ENCODE results near the gene LDLRAD4.

The LDLRAD4 gene

DNA sequence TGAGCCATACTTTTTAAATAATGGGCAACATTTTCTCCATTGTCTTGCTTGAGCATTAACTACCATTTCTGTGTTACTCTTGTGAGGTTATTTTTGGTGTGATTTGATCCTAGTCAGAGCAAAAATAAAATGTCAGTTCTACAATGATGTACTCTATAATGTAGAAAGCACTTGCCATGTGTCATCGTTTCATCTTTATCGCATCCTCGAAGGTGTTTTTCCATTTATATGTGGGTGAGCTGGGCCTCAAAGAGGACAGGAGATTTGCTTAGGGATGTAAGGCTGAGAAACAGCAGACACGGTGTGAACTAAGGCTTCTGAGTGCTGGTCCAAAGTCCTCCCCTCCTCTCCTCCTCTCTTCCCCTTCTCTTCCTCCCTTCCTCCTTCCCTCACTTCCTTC, 308.0 kb downstream of the LDLRAD4 start:
- TF ChIP-seq TAF1 (IDR thresholded peaks at IDR 0.05; ENCODE audit: low read depth, low read length) (no peak), PAX5 (IDR thresholded peaks at IDR 0.05; ENCODE audit: insufficient read depth, low read length, severe bottlenecking) (no peak), POLR2A (IDR thresholded peaks at IDR 0.05; ENCODE audit: low read depth, low read length) (no peak), POLR2AphosphoS5 (IDR thresholded peaks at IDR 0.05; ENCODE audit: low read depth, low read length) (no peak), SPI1 (IDR thresholded peaks at IDR 0.05; ENCODE audit: low read depth, low read length) (no peak), POU2F2 (IDR thresholded peaks at IDR 0.05; ENCODE audit: low read depth, low read length) (no peak)
- DNase-seq (ENCODE audit: insufficient read length, low spot score) (no peak), FAIRE-seq (no peak)

DNA sequence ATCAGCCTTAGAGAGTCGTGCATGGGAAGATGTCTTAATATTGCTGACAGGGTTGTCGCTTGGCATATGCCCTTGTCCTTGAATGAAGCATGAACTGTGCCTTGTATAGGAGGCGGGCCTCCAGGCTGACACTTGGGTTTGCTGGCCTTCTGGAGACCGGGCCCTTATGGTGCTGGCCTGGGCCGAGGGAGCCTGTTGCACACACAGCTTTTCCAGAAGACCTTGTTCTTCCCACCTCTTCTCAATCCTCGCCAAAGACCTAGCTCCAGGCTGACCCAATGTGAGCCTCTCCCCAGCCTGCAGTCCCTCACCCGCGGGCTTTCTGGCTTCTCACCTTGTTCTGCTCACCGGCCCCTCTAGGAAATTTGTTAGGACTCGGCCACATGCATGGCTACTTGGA, 308.7 kb downstream of the LDLRAD4 start:
- FAIRE-seq (no peak), DNase-seq (ENCODE audit: insufficient read length, low spot score) (no peak)
- TF ChIP-seq TAF1 (IDR thresholded peaks at IDR 0.05; ENCODE audit: low read depth, low read length), result no peak
- TF ChIP-seq SPI1 (IDR thresholded peaks at IDR 0.05; ENCODE audit: low read depth, low read length), result no peak
- no peak for TF ChIP-seq PAX5 (IDR thresholded peaks at IDR 0.05; ENCODE audit: insufficient read depth, low read length, severe bottlenecking)
- no peak for TF ChIP-seq POLR2A (IDR thresholded peaks at IDR 0.05; ENCODE audit: low read depth, low read length)
- no peak for TF ChIP-seq POU2F2 (IDR thresholded peaks at IDR 0.05; ENCODE audit: low read depth, low read length)
- TF ChIP-seq POLR2AphosphoS5 (IDR thresholded peaks at IDR 0.05; ENCODE audit: low read depth, low read length), result no peak

DNA sequence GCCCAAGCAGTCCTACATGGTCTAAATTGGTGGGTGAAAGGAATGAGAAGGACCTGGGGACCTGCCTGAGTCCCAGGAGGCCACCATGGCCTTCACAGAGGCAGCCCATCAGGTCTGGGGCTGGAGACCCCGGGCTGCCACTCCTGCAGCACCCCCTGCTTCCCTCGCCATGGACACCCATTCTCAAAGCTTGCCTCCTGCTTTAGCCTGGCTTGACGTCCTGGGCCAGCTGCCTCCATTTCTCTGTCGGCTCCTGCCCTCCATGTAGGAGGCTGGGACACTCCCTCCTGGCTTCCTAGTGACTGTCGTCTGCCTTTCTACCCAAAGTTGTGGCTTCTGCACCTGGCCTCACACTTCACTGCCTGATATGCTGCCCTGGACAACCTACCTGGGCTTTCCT, 309.2 kb downstream of the LDLRAD4 start:
- no peak for DNase-seq (ENCODE audit: insufficient read length, low spot score)
- TF ChIP-seq POLR2A (IDR thresholded peaks at IDR 0.05; ENCODE audit: low read depth, low read length), result no peak
- TF ChIP-seq TAF1 (IDR thresholded peaks at IDR 0.05; ENCODE audit: low read depth, low read length), result no peak
- no peak for TF ChIP-seq POU2F2 (IDR thresholded peaks at IDR 0.05; ENCODE audit: low read depth, low read length)
- no peak for TF ChIP-seq SPI1 (IDR thresholded peaks at IDR 0.05; ENCODE audit: low read depth, low read length)
- TF ChIP-seq POLR2AphosphoS5 (IDR thresholded peaks at IDR 0.05; ENCODE audit: low read depth, low read length), result no peak
- no peak for TF ChIP-seq PAX5 (IDR thresholded peaks at IDR 0.05; ENCODE audit: insufficient read depth, low read length, severe bottlenecking)
- no peak for FAIRE-seq

DNA sequence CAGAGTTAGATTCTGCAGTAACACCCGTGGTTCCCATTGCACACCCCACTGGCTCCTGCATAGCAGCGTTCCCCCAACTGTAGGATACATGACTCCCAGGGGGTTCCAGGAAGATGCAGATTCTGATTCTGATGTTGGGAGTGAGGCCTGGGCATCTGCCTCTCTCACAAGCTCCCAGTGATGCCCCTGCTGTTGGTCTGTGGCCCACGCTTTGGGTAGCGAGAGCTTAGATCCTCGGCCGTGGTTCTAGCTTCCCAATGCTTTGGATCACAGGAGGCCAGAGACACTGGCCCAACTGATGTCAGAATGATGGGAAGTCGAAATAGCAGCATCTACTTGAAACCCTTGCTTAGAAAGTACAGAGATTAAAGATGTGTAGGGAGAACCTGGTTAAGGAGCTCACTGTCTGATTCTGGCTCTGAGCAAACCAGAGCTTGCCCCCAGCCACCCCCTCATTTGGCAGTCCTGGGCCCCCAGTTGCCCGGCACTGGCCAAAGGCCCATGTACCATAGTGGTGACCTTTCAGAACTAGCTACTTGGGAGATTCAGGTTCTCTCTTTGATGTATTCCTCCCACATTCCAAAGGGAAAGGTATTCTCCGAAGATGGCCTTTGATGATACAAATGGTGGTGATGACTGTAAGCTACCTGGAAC, 310.3 kb downstream of the LDLRAD4 start:
- DNase-seq (ENCODE audit: insufficient read length, low spot score), result no peak
- no peak for FAIRE-seq
- TF ChIP-seq SPI1 (IDR thresholded peaks at IDR 0.05; ENCODE audit: low read depth, low read length) (no peak), PAX5 (IDR thresholded peaks at IDR 0.05; ENCODE audit: insufficient read depth, low read length, severe bottlenecking) (no peak), POLR2A (IDR thresholded peaks at IDR 0.05; ENCODE audit: low read depth, low read length) (no peak), TAF1 (IDR thresholded peaks at IDR 0.05; ENCODE audit: low read depth, low read length) (no peak), POU2F2 (IDR thresholded peaks at IDR 0.05; ENCODE audit: low read depth, low read length) (no peak), POLR2AphosphoS5 (IDR thresholded peaks at IDR 0.05; ENCODE audit: low read depth, low read length) (no peak)

DNA sequence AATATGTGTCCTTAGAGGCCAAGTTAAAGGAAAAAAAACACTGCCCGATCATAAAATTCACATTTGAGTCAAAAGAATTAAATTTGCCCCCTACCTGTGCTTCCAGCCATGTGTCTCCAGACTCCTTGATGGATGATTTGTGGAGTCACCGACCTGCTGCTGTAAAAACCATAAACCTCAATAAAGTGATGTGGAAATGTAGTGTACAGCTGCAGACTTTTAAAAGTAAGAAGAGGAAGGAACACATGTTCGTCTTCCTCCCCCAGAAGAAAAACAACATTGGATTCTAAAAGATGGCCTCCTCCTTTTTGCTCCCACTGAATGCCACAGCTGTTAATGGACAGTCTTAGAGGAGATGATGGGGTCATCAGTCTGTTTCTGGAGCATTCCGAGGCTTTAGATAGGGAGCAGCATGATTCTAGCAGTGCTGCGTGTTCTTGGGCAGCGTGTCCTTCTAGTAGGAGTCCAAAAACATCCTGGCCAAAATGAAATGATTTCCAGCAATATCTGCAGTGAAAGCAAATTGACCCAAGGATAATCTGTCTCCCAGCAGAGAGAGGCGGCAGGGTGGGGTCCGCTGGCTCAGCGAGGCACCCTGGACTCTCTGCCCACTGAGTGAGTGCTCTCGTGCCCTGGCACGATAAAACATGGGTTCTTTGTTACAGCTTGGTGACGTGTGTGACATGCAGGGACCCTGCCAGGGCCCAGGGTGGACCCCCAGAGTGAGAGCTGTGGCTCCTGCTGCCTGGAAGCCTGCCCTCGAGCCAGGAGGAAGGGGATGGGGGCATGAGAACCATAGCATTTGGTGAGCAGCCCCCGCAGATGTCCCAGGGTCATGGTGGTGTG, 311.7 kb downstream of the LDLRAD4 start:
- TF ChIP-seq SPI1 (IDR thresholded peaks at IDR 0.05; ENCODE audit: low read depth, low read length) (no peak), TAF1 (IDR thresholded peaks at IDR 0.05; ENCODE audit: low read depth, low read length) (no peak), POLR2A (IDR thresholded peaks at IDR 0.05; ENCODE audit: low read depth, low read length) (no peak), POLR2AphosphoS5 (IDR thresholded peaks at IDR 0.05; ENCODE audit: low read depth, low read length) (no peak), PAX5 (IDR thresholded peaks at IDR 0.05; ENCODE audit: insufficient read depth, low read length, severe bottlenecking) (no peak), POU2F2 (IDR thresholded peaks at IDR 0.05; ENCODE audit: low read depth, low read length) (no peak)

DNA sequence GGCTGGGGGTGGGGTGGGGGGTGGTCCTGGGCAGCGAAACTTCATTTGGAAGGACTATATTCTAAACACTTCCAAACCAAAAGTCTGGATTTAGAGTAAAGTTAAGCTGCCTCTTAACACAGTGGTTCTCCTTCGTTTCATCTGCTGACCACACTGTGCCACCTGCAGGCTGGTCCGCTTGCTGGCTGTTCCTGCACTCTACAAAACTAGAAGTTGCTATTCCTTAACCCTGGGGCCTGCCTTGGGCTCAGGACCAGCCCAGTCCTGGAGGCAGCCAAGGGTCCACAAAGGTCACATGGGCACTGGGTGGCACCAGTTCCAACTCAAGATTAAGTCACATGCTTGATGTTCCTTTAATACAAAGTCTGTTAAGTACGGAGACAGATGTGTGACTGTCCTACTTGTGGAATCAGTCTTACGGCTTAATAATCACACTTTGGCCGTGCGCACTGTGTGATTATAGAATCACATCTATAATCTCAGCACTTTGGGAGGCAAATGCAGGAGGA, 312.4 kb downstream of the LDLRAD4 start:
- no peak for TF ChIP-seq SPI1 (IDR thresholded peaks at IDR 0.05; ENCODE audit: low read depth, low read length)
- TF ChIP-seq POLR2A (IDR thresholded peaks at IDR 0.05; ENCODE audit: low read depth, low read length), result no peak
- TF ChIP-seq POLR2AphosphoS5 (IDR thresholded peaks at IDR 0.05; ENCODE audit: low read depth, low read length), result no peak
- DNase-seq (ENCODE audit: insufficient read length, low spot score), result no peak
- peak; percentile 20 for FAIRE-seq

More for the DNA sequence above, 311.7 kb downstream of the LDLRAD4 start:
- FAIRE-seq (no peak), DNase-seq (ENCODE audit: insufficient read length, low spot score) (no peak)

DNA sequence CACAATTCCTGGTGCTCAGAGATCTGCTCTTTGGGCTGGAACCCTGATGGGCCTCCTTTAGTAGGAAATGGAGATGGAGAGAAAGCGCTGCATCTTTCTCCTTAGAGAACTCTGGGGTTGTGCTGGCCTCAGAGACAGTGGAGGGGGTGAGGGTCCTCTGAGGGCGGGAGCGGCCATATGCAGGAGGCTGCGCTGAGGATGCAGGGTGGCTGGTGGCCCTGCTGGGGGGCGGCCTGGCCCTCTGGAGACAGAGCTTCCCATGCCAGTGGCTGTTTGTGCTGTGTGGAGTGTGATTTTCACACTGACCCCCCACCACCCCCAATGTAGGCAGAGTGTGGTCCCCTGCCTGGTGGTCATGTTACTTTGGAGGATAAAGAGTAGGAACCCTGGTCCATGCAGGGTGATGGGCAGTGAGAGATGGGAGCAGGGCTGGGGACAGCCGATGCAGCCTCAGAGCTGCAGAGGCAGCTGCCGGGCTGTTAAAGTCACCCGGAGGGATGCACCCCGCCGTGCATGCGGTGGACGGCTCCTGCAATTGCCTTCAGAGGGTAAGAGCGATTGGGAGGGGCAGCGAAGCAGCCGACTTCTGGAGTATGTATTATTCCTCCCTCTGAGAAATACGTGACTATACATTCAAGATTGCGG, 313.2 kb downstream of the LDLRAD4 start:
- TF ChIP-seq POU2F2 (IDR thresholded peaks at IDR 0.05; ENCODE audit: low read depth, low read length) (no peak), SPI1 (IDR thresholded peaks at IDR 0.05; ENCODE audit: low read depth, low read length) (no peak), PAX5 (IDR thresholded peaks at IDR 0.05; ENCODE audit: insufficient read depth, low read length, severe bottlenecking) (no peak), POLR2AphosphoS5 (IDR thresholded peaks at IDR 0.05; ENCODE audit: low read depth, low read length) (no peak), POLR2A (IDR thresholded peaks at IDR 0.05; ENCODE audit: low read depth, low read length) (no peak), TAF1 (IDR thresholded peaks at IDR 0.05; ENCODE audit: low read depth, low read length) (no peak)
- FAIRE-seq, result no peak
- DNase-seq (ENCODE audit: insufficient read length, low spot score), result no peak

DNA sequence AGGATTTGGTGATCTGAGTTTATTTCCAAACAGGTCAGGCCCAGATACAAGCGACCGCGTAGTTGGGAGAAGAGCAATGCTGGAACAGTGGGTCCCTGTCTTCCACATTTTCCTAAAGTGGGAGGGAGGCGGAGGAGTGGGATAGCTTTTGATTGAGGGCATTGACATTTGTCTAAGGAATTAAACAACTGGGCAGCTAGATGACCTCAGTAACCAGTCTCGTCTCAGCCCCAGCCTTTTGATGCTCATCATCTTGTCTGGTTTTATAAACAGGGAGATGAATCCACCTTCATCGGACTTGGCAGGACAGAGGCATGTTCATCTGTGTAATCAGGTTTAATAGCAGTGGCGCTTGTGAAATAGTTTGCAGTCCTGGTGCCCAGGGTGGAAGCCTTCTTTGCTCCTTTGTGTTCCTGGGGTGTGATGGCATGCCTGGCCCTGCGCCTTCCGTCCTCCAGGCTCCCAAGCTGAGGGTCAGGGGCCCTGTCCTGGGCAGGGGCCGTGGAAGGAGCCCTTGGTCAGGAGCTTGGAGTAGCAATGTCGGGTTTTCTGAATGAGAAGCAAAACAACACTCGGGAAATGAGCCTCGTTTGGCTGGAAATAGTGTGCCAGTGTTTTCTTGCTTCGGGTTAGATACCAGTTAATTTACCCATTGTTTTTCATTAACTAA, 314.0 kb downstream of the LDLRAD4 start:
- no peak for DNase-seq (ENCODE audit: insufficient read length, low spot score)
- TF ChIP-seq POU2F2 (IDR thresholded peaks at IDR 0.05; ENCODE audit: low read depth, low read length), result no peak
- no peak for TF ChIP-seq PAX5 (IDR thresholded peaks at IDR 0.05; ENCODE audit: insufficient read depth, low read length, severe bottlenecking)
- FAIRE-seq, result no peak

DNA sequence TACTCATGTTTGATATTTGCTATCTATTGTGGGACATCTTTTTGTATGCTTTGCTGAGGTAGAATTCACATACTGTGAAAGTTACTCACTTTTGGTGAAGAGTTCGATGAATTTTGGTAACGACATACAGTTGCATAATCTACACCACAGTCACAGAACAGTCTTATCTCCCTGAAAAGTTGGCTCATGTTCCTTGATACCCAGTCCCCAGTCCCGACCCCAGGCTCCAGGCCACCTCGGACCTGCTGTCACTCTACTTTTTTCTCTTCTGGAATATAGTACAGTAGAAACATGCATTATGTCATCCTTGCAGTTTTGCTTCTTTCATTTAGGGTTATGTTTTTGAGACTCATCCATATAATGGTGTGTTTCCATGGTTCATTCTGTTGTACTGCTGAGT, 316.1 kb downstream of the LDLRAD4 start:
- no peak for FAIRE-seq
- TF ChIP-seq POU2F2 (IDR thresholded peaks at IDR 0.05; ENCODE audit: low read depth, low read length), result no peak
- no peak for TF ChIP-seq SPI1 (IDR thresholded peaks at IDR 0.05; ENCODE audit: low read depth, low read length)
- TF ChIP-seq POLR2AphosphoS5 (IDR thresholded peaks at IDR 0.05; ENCODE audit: low read depth, low read length), result no peak
- TF ChIP-seq PAX5 (IDR thresholded peaks at IDR 0.05; ENCODE audit: insufficient read depth, low read length, severe bottlenecking), result no peak
- TF ChIP-seq TAF1 (IDR thresholded peaks at IDR 0.05; ENCODE audit: low read depth, low read length), result no peak
- TF ChIP-seq POLR2A (IDR thresholded peaks at IDR 0.05; ENCODE audit: low read depth, low read length), result no peak
- DNase-seq (ENCODE audit: insufficient read length, low spot score), result no peak

Measured in GM12891 (cell line).